Measurements from ENCODE around the gene EFCAB14. TPM values are rescaled to one million over a fixed set of nuclear protein-coding genes. Genes with fewer than 3 reads are reported as not detected.
"Not testable (repeated sequence)": the region's sequence is repeated elsewhere in the genome, so short reads cannot be mapped to it uniquely, and the experiment has no call there.

The EFCAB14 gene
- total RNA-seq, 4 donors from 2014 or later: 71.5 to 138 (median 106) TPM

DNA sequence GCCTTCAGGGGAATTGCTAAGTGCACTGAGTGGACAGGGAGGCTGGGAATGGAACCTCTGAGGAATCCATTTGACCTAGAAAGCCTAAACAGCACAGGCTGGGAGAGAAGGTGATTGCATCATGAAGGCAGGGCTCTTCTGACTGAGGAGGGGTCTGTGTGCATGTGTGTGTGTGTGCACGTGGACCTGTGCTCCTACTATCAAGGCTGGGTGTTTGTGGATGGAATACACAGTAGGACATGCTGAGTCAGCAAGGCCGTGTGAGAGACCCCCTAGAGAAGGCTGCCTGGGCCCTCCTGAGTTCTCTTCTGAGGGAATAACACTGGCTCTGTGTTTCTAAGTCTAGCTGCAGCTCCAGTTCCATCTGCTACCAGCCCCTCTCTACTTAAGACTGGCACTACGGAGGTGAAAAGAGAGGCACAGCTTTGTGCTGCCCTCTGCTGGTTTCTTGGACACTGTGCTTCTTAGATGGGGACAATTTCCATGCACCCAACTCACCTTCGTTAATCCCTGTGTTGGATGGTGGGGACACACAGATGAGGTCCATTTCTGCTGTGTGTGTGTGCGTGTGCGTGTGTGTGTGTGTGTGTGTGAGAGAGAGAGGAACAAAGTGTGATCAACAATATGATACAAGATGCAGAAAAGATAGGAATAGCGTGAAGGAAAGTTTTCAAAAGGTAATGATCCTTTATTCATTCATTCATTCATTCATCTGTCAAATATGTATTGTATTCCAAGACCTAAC is 6.2 kb upstream of the EFCAB14 start:
- DNase-seq (ENCODE audit: low spot score in 2 of 2): peak; percentile 73 to 88
- intact Hi-C loops (cut with DNase I; ENCODE audit: low total_unique reads): loop anchor here (10.0 kb wide), 2 partner anchors 100 to 190 kb away; a partner anchor contains a TSS
- no peak for TF ChIP-seq POLR2A (IDR thresholded peaks at IDR 0.05)
- TF ChIP-seq, protein P1, sequence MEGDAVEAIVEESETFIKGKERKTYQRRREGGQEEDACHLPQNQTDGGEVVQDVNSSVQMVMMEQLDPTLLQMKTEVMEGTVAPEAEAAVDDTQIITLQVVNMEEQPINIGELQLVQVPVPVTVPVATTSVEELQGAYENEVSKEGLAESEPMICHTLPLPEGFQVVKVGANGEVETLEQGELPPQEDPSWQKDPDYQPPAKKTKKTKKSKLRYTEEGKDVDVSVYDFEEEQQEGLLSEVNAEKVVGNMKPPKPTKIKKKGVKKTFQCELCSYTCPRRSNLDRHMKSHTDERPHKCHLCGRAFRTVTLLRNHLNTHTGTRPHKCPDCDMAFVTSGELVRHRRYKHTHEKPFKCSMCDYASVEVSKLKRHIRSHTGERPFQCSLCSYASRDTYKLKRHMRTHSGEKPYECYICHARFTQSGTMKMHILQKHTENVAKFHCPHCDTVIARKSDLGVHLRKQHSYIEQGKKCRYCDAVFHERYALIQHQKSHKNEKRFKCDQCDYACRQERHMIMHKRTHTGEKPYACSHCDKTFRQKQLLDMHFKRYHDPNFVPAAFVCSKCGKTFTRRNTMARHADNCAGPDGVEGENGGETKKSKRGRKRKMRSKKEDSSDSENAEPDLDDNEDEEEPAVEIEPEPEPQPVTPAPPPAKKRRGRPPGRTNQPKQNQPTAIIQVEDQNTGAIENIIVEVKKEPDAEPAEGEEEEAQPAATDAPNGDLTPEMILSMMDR (IDR thresholded peaks at IDR 0.05): peak in 1 of 3 donors; percentile 80
- WGBS, 2 donors: 12 to 16% methylated on average over 7 of the region's 7 CpGs
- H3K4me3 ChIP-seq (ENCODE audit: low read depth, poor library complexity, severe bottlenecking): no peak overlapping the region

DNA sequence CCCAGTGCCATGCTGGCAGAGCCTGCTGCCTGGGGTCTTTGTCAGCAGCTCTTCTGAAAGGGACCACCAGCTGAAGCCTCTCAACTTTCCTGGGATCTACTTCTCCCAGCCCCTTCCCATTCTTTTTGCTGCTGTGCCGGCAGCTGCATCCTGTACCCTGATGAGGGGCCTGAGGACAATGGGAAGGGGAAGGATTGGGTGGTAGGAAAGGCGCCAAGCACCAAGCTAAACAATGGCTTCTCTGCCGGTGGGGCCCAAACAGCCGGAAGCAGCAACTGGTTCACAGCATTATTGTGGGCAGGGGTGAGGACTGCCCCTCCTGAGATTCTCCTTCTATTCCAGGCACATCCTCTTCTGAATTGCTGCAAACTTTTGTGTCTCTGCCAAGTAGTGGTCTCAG is 5.0 kb upstream of the EFCAB14 start:
- H3K4me3 ChIP-seq (ENCODE audit: low read depth, poor library complexity, severe bottlenecking): no peak overlapping the region
- intact Hi-C loops (cut with DNase I; ENCODE audit: low total_unique reads): loop anchor here (10.0 kb wide), 2 partner anchors 99 to 189 kb away; a partner anchor contains a TSS
- no peak for DNase-seq (ENCODE audit: low spot score in 2 of 2)
- WGBS, 2 donors: 70 to 73% methylated on average over 4 of the region's 4 CpGs
- TF ChIP-seq POLR2A (IDR thresholded peaks at IDR 0.05): no peak
- TF ChIP-seq, protein P1 (IDR thresholded peaks at IDR 0.05): no peak

DNA sequence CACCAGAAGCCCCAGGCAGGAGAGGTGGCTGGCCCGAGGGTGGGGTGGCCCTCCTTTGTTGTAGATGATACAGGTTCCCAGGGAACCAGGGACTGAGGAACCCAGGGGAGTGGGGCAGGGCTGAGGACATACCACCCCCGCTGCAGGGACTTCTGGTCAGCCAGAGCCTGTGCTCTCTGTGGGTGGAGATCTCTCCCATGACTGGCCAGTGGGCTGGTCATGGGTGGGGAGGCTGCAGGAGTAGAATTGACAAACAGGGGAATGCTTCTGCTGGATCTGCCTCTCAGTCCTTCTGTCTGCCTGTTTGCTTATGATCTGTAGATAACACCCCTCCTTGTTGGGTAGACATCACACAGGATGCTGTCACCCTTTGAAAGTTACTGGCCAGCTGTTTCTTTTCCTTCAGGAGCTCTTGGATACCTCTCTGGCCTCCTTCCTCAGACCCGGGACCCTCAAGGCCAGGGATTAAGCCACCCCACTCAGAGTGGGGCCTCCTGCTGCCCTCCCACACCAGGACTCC is 2.8 kb upstream of the EFCAB14 start:
- WGBS, 2 donors: 59 to 67% methylated on average over 2 to 3 of the region's 3 CpGs
- TF ChIP-seq, protein P1 (IDR thresholded peaks at IDR 0.05): no peak
- no peak for TF ChIP-seq POLR2A (IDR thresholded peaks at IDR 0.05)
- DNase-seq (ENCODE audit: low spot score in 2 of 2): no peak
- no peak overlapping the region for H3K4me3 ChIP-seq (ENCODE audit: low read depth, poor library complexity, severe bottlenecking)
- intact Hi-C loops (cut with DNase I; ENCODE audit: low total_unique reads): loop anchor here (10.0 kb wide), 2 partner anchors 97 to 187 kb away; a partner anchor contains a TSS

DNA sequence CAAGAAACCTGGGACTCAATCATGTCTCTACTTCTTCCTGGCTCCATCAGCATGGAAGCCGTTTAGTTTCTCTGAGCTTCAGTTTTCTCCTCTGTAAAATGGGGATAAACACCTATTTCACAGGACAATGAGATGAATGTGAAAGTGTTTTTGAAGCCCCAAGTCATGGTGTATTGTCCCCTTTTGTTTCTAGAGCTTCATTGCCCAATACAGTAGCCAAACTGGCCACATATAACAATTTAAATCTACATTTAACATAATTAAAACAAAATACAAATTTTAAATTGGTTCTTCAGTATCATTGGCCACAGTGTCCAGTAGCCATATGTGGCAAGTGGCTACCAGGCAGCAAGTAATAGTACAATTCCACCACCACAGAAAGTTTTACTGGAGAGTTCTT is 2.3 kb upstream of the EFCAB14 start:
- intact Hi-C loops (cut with DNase I; ENCODE audit: low total_unique reads): loop anchor here (10.0 kb wide), 2 partner anchors 96 to 186 kb away; a partner anchor contains a TSS
- 77 to 86% methylated on average over 1 of the region's 1 CpG for WGBS, 2 donors

DNA sequence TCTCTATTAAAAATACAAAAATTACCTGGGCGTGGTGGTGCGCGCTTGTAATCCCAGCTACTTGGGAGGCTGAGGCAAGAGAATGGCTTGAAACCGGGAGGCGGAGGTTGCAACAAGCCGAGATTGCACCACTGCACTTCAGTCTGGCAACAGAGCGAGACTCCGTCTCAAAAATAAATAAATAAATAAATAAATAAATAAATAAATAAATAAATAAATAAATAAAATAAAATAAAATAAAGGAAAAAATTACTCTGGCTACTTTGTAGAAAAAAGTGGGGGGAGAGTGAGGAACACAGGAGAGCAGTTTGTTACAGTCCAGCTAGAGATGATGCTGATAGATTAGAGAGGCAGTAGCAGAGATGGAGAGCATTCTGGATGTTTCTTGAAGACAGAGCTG is 1.4 kb upstream of the EFCAB14 start:
- intact Hi-C loops (cut with DNase I; ENCODE audit: low total_unique reads): loop anchor here (10.0 kb wide), 2 partner anchors 96 to 186 kb away; a partner anchor contains a TSS
- WGBS, 2 donors: 88 to 96% methylated on average over 8 of the region's 8 CpGs
- not testable (repeated sequence) for DNase-seq (ENCODE audit: low spot score in 2 of 2); H3K4me3 ChIP-seq (ENCODE audit: low read depth, poor library complexity, severe bottlenecking)

More for the DNA sequence above, 2.3 kb upstream of the EFCAB14 start:
- TF ChIP-seq, protein P1 (IDR thresholded peaks at IDR 0.05): no peak
- no peak overlapping the region for H3K4me3 ChIP-seq (ENCODE audit: low read depth, poor library complexity, severe bottlenecking)
- no peak for DNase-seq (ENCODE audit: low spot score in 2 of 2)

DNA sequence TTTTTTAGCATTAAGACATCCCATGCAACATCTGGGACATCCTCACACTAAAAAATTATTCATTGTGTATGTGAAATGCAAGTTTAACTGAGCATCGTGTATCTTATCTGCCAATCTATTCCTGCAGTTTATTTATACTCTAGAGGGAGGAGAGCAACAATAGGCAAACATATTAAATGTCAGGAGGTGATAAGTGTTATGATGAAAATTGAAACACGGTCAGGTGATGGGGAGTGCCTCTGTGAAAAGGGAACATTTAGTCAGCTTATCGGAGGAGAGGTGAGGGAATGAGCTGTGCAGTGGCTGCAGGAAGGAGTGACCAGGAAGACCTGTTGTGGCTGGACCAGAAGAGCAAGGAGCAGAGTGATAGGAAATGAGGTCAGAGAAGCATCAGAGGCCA is 775 bp upstream of the EFCAB14 start:
- DNase-seq (ENCODE audit: low spot score in 2 of 2): no peak
- intact Hi-C loops (cut with DNase I; ENCODE audit: low total_unique reads): loop anchor here (10.0 kb wide), 2 partner anchors 95 to 185 kb away; a partner anchor contains a TSS
- TF ChIP-seq, protein P1 (IDR thresholded peaks at IDR 0.05): no peak
- TF ChIP-seq POLR2A (IDR thresholded peaks at IDR 0.05): no peak
- 11 to 18% methylated on average over 3 of the region's 3 CpGs for WGBS, 2 donors
- no peak overlapping the region for H3K4me3 ChIP-seq (ENCODE audit: low read depth, poor library complexity, severe bottlenecking)
